Esophagus muscularis mucosa (tissue), 4 donors: Measurements from ENCODE around the gene ADCY1.

Source experiments
- EP300 ChIP-seq: sonication (generic); formaldehyde crosslinking; IDR thresholded peaks from one replicate; pipeline ENCODE4 v1.6.1; 2017; ENCODE audit warnings: antibody characterized with exemption
- POLR2A ChIP-seq: fragments of 450-650 bp; IDR thresholded peaks from one replicate; pipeline ENCODE4 v1.6.1; 2017; ENCODE audit warnings: antibody characterized with exemption, moderate library complexity, mild to moderate bottlenecking, low read depth
- POLR2AphosphoS5 ChIP-seq, 2 donors: sonication (generic); formaldehyde crosslinking; IDR thresholded peaks; one replicate each; pipeline ENCODE4 v1.6.1; 2017; ENCODE audit warnings: antibody characterized with exemption in 2 of 2
- TF ChIP-seq, protein P1 (sequence below), 3 experiments: fragments of 200-600 bp in 2 of 3; fragments of 450-650 bp in 1 of 3; sonication (generic) in 2 of 3; IDR thresholded peaks; one replicate each; pipeline ENCODE4 v1.5.1; 2017 to 2019; ENCODE audit warnings: antibody characterized with exemption in 3 of 3, mild to moderate bottlenecking in 2 of 3, moderate library complexity in 1 of 3

DNA sequence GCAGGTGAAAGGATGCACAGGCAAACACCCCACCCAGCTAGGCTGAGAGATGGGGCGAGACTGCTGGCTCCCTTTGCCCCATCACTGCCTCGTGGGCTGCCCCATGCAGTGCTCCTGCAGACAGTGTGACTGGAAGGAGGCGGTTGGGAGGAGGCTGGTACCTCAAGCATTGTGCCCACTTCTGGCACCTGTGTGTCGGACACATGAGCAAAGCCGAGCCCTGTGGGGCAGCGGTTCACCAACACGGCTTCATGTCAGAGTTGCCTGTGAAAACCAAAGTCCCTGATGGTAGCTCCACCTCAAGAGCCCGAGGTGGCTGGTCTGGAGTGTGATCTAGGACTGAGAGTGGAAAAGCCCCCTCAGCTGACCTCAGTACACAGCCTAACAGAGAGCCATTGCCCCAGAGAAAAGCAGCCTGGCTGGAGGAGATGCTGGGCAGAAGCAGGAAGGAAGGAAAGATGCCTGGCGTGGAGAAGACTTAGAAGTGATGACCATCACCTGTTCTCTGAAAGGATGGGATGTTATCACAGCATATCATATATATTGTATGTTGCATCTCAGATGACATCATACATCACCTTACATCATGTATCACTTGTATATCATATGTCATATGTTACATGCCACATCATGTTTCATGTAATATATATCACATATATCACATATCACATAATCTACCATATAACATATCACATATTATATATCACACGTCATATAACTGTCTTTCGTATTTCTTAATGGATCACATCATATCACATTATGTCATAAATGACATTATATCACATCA lies 75.6 kb downstream of the ADCY1 start:
- TF ChIP-seq, protein P1, sequence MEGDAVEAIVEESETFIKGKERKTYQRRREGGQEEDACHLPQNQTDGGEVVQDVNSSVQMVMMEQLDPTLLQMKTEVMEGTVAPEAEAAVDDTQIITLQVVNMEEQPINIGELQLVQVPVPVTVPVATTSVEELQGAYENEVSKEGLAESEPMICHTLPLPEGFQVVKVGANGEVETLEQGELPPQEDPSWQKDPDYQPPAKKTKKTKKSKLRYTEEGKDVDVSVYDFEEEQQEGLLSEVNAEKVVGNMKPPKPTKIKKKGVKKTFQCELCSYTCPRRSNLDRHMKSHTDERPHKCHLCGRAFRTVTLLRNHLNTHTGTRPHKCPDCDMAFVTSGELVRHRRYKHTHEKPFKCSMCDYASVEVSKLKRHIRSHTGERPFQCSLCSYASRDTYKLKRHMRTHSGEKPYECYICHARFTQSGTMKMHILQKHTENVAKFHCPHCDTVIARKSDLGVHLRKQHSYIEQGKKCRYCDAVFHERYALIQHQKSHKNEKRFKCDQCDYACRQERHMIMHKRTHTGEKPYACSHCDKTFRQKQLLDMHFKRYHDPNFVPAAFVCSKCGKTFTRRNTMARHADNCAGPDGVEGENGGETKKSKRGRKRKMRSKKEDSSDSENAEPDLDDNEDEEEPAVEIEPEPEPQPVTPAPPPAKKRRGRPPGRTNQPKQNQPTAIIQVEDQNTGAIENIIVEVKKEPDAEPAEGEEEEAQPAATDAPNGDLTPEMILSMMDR (IDR thresholded peaks at IDR 0.05) = no peak
- TF ChIP-seq POLR2AphosphoS5 (IDR thresholded peaks at IDR 0.05) (no peak), EP300 (no peak), POLR2A (no peak)
